Measurements from ENCODE around the gene RYR2.
A peak's percentile ranks its signal among the peaks of the same experiment; 100 is the strongest.

The RYR2 gene

GRCh38 chr1:237542525-237543418, 500.8 kb downstream of the RYR2 start:
- TF ChIP-seq SP1 (IDR thresholded peaks at IDR 0.05) = no peak
- no peak for TF ChIP-seq TARDBP (IDR thresholded peaks at IDR 0.05)
- TF ChIP-seq ZNF384 (IDR thresholded peaks at IDR 0.05) = no peak
- no peak for TF ChIP-seq PKNOX1 (IDR thresholded peaks at IDR 0.05)
- no peak for TF ChIP-seq ELF4 (IDR thresholded peaks at IDR 0.05)
- TF ChIP-seq FOXM1 (IDR thresholded peaks at IDR 0.05; ENCODE audit: borderline replicate concordance) = no peak
- TF ChIP-seq ARNT (IDR thresholded peaks at IDR 0.05) = no peak
- TF ChIP-seq CTBP1 (IDR thresholded peaks at IDR 0.05; ENCODE audit: borderline replicate concordance) = no peak
- TF ChIP-seq FOXK2 (IDR thresholded peaks at IDR 0.05) = no peak
- TF ChIP-seq L3MBTL2 (conservative IDR thresholded peaks at IDR 0.05) = no peak
- ChIA-PET POLR2A (no interaction called here), CTCF (no interaction called here)
- DNase-seq (ENCODE audit: extremely low spot score) = no peak

GRCh38 chr1:237553078-237553477, 511.1 kb downstream of the RYR2 start:
- DNase-seq (ENCODE audit: extremely low spot score) = no peak
- ChIA-PET CTCF (no interaction called here), POLR2A (no interaction called here)
- no peak for TF ChIP-seq HDGF (IDR thresholded peaks at IDR 0.05; ENCODE audit: borderline replicate concordance)
- TF ChIP-seq ARNT (IDR thresholded peaks at IDR 0.05) = no peak
- TF ChIP-seq CTBP1 (IDR thresholded peaks at IDR 0.05; ENCODE audit: borderline replicate concordance) = no peak
- TF ChIP-seq TARDBP (IDR thresholded peaks at IDR 0.05) = no peak
- TF ChIP-seq SP1 (IDR thresholded peaks at IDR 0.05) = no peak
- no peak for TF ChIP-seq L3MBTL2 (conservative IDR thresholded peaks at IDR 0.05)
- no peak for TF ChIP-seq SUZ12 (IDR thresholded peaks at IDR 0.05)
- TF ChIP-seq FOXM1 (IDR thresholded peaks at IDR 0.05; ENCODE audit: borderline replicate concordance) = no peak
- TF ChIP-seq PKNOX1 (IDR thresholded peaks at IDR 0.05) = no peak

- DNase-seq (ENCODE audit: extremely low spot score) = no peak
- TF ChIP-seq SUZ12 (IDR thresholded peaks at IDR 0.05) = no peak
- TF ChIP-seq CTBP1 (IDR thresholded peaks at IDR 0.05; ENCODE audit: borderline replicate concordance) = no peak
- no peak for TF ChIP-seq L3MBTL2 (conservative IDR thresholded peaks at IDR 0.05)
- TF ChIP-seq BHLHE40 (IDR thresholded peaks at IDR 0.05; ENCODE audit: borderline replicate concordance) = no peak
- TF ChIP-seq TARDBP (IDR thresholded peaks at IDR 0.05) = no peak
- no peak for TF ChIP-seq ARNT (IDR thresholded peaks at IDR 0.05)
- TF ChIP-seq PKNOX1 (IDR thresholded peaks at IDR 0.05) = no peak
- TF ChIP-seq FOXK2 (IDR thresholded peaks at IDR 0.05) = no peak
- no peak for TF ChIP-seq SP1 (IDR thresholded peaks at IDR 0.05)
- TF ChIP-seq NFRKB (IDR thresholded peaks at IDR 0.05) = no peak
- no peak for TF ChIP-seq LEF1 (IDR thresholded peaks at IDR 0.05; ENCODE audit: borderline replicate concordance)
- POLR2A ChIA-PET = no interaction called here
- CTCF ChIA-PET = interaction anchor here (0.8 kb wide), 1 partner anchor 168 kb away, joined by 3 read pairs; no protein-coding TSS in a partner anchor
These were observed 514.9 kb downstream of the RYR2 start for GRCh38 chr1:237556911-237557310.

GRCh38 chr1:237562242-237562823, 520.3 kb downstream of the RYR2 start:
- DNase-seq (ENCODE audit: extremely low spot score) = peak; percentile 58
- CTCF ChIA-PET = interaction anchor here (0.5 to 1.5 kb wide), 10 partner anchors 17 to 808 kb away, joined by 3 to 5 read pairs (median 3); no protein-coding TSS in a partner anchor
- POLR2A ChIA-PET = interaction anchor here (1.1 kb wide), 1 partner anchor 957 kb away, joined by 11 read pairs; the partner anchor contains the start of gene HEATR1
- no peak for TF ChIP-seq TARDBP (IDR thresholded peaks at IDR 0.05)
- TF ChIP-seq NFRKB (IDR thresholded peaks at IDR 0.05) = no peak
- no peak for TF ChIP-seq PKNOX1 (IDR thresholded peaks at IDR 0.05)
- no peak for TF ChIP-seq FOXM1 (IDR thresholded peaks at IDR 0.05; ENCODE audit: borderline replicate concordance)
- TF ChIP-seq HDGF (IDR thresholded peaks at IDR 0.05; ENCODE audit: borderline replicate concordance) = no peak
- TF ChIP-seq FOXK2 (IDR thresholded peaks at IDR 0.05) = no peak
- TF ChIP-seq LEF1 (IDR thresholded peaks at IDR 0.05; ENCODE audit: borderline replicate concordance) = no peak
- TF ChIP-seq BHLHE40 (IDR thresholded peaks at IDR 0.05; ENCODE audit: borderline replicate concordance) = no peak
- TF ChIP-seq ELF4 (IDR thresholded peaks at IDR 0.05) = no peak
- TF ChIP-seq FOXA1 (IDR thresholded peaks at IDR 0.05) = no peak
- no peak for TF ChIP-seq SUZ12 (IDR thresholded peaks at IDR 0.05)
- no peak for TF ChIP-seq ARNT (IDR thresholded peaks at IDR 0.05)
- no peak for TF ChIP-seq L3MBTL2 (conservative IDR thresholded peaks at IDR 0.05)
- TF ChIP-seq ZNF384 (IDR thresholded peaks at IDR 0.05) = no peak

- CTCF ChIA-PET = no interaction called here
- POLR2A ChIA-PET = no interaction called here
These were observed 523.3 kb downstream of the RYR2 start for GRCh38 chr1:237565236-237565635.

More at GRCh38 chr1:237565236-237565635, 523.3 kb downstream of the RYR2 start:
- no peak for DNase-seq (ENCODE audit: extremely low spot score)
- no peak for TF ChIP-seq NFRKB (IDR thresholded peaks at IDR 0.05)
- TF ChIP-seq SUZ12 (IDR thresholded peaks at IDR 0.05) = no peak
- TF ChIP-seq BHLHE40 (IDR thresholded peaks at IDR 0.05; ENCODE audit: borderline replicate concordance) = no peak
- no peak for TF ChIP-seq L3MBTL2 (conservative IDR thresholded peaks at IDR 0.05)
- no peak for TF ChIP-seq LEF1 (IDR thresholded peaks at IDR 0.05; ENCODE audit: borderline replicate concordance)
- no peak for TF ChIP-seq ARNT (IDR thresholded peaks at IDR 0.05)
- TF ChIP-seq FOXM1 (IDR thresholded peaks at IDR 0.05; ENCODE audit: borderline replicate concordance) = no peak
- no peak for TF ChIP-seq TARDBP (IDR thresholded peaks at IDR 0.05)
- TF ChIP-seq SP1 (IDR thresholded peaks at IDR 0.05) = no peak
- TF ChIP-seq CTBP1 (IDR thresholded peaks at IDR 0.05; ENCODE audit: borderline replicate concordance) = no peak
- no peak for TF ChIP-seq PKNOX1 (IDR thresholded peaks at IDR 0.05)
- TF ChIP-seq HDGF (IDR thresholded peaks at IDR 0.05; ENCODE audit: borderline replicate concordance) = no peak
- no peak for TF ChIP-seq ELF4 (IDR thresholded peaks at IDR 0.05)
- TF ChIP-seq FOXA1 (IDR thresholded peaks at IDR 0.05) = no peak
- TF ChIP-seq ZNF384 (IDR thresholded peaks at IDR 0.05) = no peak

All from HEK293T (cell line).